Hindlimb muscle (tissue), 1 donor: Measurements from ENCODE around the gene XPO4. TPM values are rescaled to one million over a fixed set of nuclear protein-coding genes. Genes with fewer than 3 reads are reported as not detected.

Source experiments
- polyA plus RNA-seq: library from polyadenylated mRNA; unstranded; fragments of 120-200 nt; gene quantifications from one replicate; pipeline ENCODE4 v1.2.1, GENCODE V29; 2013; ENCODE audit not compliant: insufficient read length

The XPO4 gene
- polyA plus RNA-seq, 1 donor, result 18.8 TPM

Other genes with a start within 250 kb of the XPO4 start
- gene IL17D, start 199.0 kb downstream of the XPO4 start, polyA plus RNA-seq, result 18.2 TPM
- gene EEF1AKMT1, start 128.8 kb downstream of the XPO4 start, polyA plus RNA-seq, result 10.3 TPM
- gene LATS2, start 158.8 kb upstream of the XPO4 start, polyA plus RNA-seq, result 18.1 TPM
- gene SAP18, start 237.4 kb upstream of the XPO4 start, polyA plus RNA-seq, result 178 TPM